ENCODE results near the gene ATRAID. TPM values are rescaled to one million over a fixed set of nuclear protein-coding genes. Genes with fewer than 3 reads are reported as not detected.
A peak's percentile ranks its signal among the peaks of the same experiment; 100 is the strongest.

The ATRAID gene
- total RNA-seq, 1 donor from 2014 or later = 79.0 TPM

- H3K36me3 Mint-ChIP-seq (ENCODE audit: low read depth) = peaks cover 68% of the 10 kb centered on the region
- no peaks in the 10 kb centered on the region for H3K27me3 Mint-ChIP-seq (ENCODE audit: low read depth)
- H3K4me3 Mint-ChIP-seq (ENCODE audit: unreplicated experiment) = no peak overlapping the region
- no peaks in the 10 kb centered on the region for H3K9me3 Mint-ChIP-seq (ENCODE audit: low read depth)
- no peak for TF ChIP-seq CTCF (IDR thresholded peaks at IDR 0.05)
- no peak overlapping the region for H3K27ac Mint-ChIP-seq (ENCODE audit: unreplicated experiment)
- peak; percentile 68 for DNase-seq (ENCODE audit: low spot score)
- H3K4me1 Mint-ChIP-seq (ENCODE audit: low read depth) = no peaks in the 10 kb centered on the region
Measured at GRCh38 chr2:27240406-27240805, 28.6 kb downstream of the ATRAID start.

- DNase-seq (ENCODE audit: low spot score) = no peak
- Mint-ChIP-seq H3K27ac (ENCODE audit: unreplicated experiment) (no peak overlapping the region), H3K9me3 (ENCODE audit: low read depth) (no peaks in the 10 kb centered on the region), H3K4me3 (ENCODE audit: unreplicated experiment) (no peak overlapping the region), H3K4me1 (ENCODE audit: low read depth) (no peaks in the 10 kb centered on the region), H3K36me3 (ENCODE audit: low read depth) (peaks cover 57% of the 10 kb centered on the region), H3K27me3 (ENCODE audit: low read depth) (no peaks in the 10 kb centered on the region)
- no peak for TF ChIP-seq CTCF (IDR thresholded peaks at IDR 0.05)
Measured at GRCh38 chr2:27241761-27242613, 30.1 kb downstream of the ATRAID start.

GRCh38 chr2:27242614-27242951 lies 30.7 kb downstream of the ATRAID start:
- no peak for DNase-seq (ENCODE audit: low spot score)
- no peak overlapping the region for H3K27ac Mint-ChIP-seq (ENCODE audit: unreplicated experiment)
- peaks cover 52% of the 10 kb centered on the region for H3K36me3 Mint-ChIP-seq (ENCODE audit: low read depth)
- no peaks in the 10 kb centered on the region for H3K4me1 Mint-ChIP-seq (ENCODE audit: low read depth)
- no peaks in the 10 kb centered on the region for H3K27me3 Mint-ChIP-seq (ENCODE audit: low read depth)
- no peak for TF ChIP-seq CTCF (IDR thresholded peaks at IDR 0.05)
- H3K4me3 Mint-ChIP-seq (ENCODE audit: unreplicated experiment) = no peak overlapping the region
- H3K9me3 Mint-ChIP-seq (ENCODE audit: low read depth) = no peaks in the 10 kb centered on the region

- DNase-seq (ENCODE audit: low spot score) = no peak
- H3K4me3 Mint-ChIP-seq (ENCODE audit: unreplicated experiment) = no peak overlapping the region
- no peaks in the 10 kb centered on the region for H3K27me3 Mint-ChIP-seq (ENCODE audit: low read depth)
- TF ChIP-seq CTCF (IDR thresholded peaks at IDR 0.05) = no peak
- H3K9me3 Mint-ChIP-seq (ENCODE audit: low read depth) = no peaks in the 10 kb centered on the region
- H3K36me3 Mint-ChIP-seq (ENCODE audit: low read depth) = peaks cover 45% of the 10 kb centered on the region
- peaks cover 6% of the 10 kb centered on the region for H3K4me1 Mint-ChIP-seq (ENCODE audit: low read depth)
- H3K27ac Mint-ChIP-seq (ENCODE audit: unreplicated experiment) = no peak overlapping the region
Measured at GRCh38 chr2:27243391-27244130, 31.7 kb downstream of the ATRAID start.

GRCh38 chr2:27245116-27245515 lies 33.3 kb downstream of the ATRAID start:
- no peak for DNase-seq (ENCODE audit: low spot score)
- Mint-ChIP-seq H3K9me3 (ENCODE audit: low read depth) (no peaks in the 10 kb centered on the region), H3K27me3 (ENCODE audit: low read depth) (no peaks in the 10 kb centered on the region), H3K27ac (ENCODE audit: unreplicated experiment) (no peak overlapping the region), H3K4me3 (ENCODE audit: unreplicated experiment) (no peak overlapping the region), H3K36me3 (ENCODE audit: low read depth) (peaks cover 37% of the 10 kb centered on the region), H3K4me1 (ENCODE audit: low read depth) (peaks cover 17% of the 10 kb centered on the region)
- no peak for TF ChIP-seq CTCF (IDR thresholded peaks at IDR 0.05)

All from chondrocyte (in vitro differentiated cells).